ENCODE measurements around the gene DYNLL1. TPM values are rescaled to one million over a fixed set of nuclear protein-coding genes. Genes with fewer than 3 reads are reported as not detected.

The DYNLL1 gene
- total RNA-seq, 1 experiment from 2014 or later = 243 TPM

DNA sequence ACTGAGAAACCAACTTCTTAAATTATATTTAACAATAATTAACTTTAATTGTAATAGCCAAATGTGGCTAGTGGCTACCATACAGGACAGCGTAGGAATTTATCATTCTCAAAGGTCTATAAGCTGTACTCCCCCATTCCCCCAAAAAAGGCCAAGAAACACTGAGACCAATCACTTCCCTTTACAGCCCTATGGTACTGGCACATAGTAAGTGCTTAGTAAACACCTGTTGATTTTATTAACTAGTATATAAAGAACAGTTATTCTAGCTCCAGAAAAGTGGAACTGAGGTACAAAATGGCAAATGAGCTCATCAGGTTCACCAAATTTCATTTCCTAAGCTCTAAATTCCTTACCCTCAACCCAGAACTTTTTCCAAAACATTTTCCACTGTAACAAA lies 20.3 kb upstream of the DYNLL1 start:
- Histone ChIP-seq H3K4me2 (ENCODE audit: low read length) (no peak overlapping the region; the same call in 1 of the 2 replicates), H4K20me1 (ENCODE audit: insufficient read depth) (no peaks in the 10 kb centered on the region), H3K9me3 (ENCODE audit: control insufficient read depth in 1 of 2, insufficient read depth in 1 of 2, low read depth in 1 of 2, low read length in 2 of 2) (no peaks in the 10 kb centered on the region), H3K9ac (ENCODE audit: low read length) (no peak overlapping the region), H2AFZ (ENCODE audit: low read depth, low read length, poor library complexity, severe bottlenecking) (no peak overlapping the region), H3K79me2 (ENCODE audit: insufficient read depth, low read length) (peaks cover 12% of the 10 kb centered on the region; the same call in 1 of the 2 replicates), H3K4me3 (replicated peaks in 1 of 2; ENCODE audit: low read depth in 1 of 2, low read length in 2 of 2) (no peak overlapping the region), H3K4me1 (ENCODE audit: control insufficient read depth in 1 of 2, insufficient read depth in 2 of 2, low read length in 2 of 2) (peaks cover 39 to 57% of the 10 kb centered on the region in 2 experiments), H3K27ac (ENCODE audit: low read depth, low read length) (no peak overlapping the region), H3K36me3 (ENCODE audit: control insufficient read depth in 1 of 2, insufficient read depth in 2 of 2, low read length in 2 of 2) (no peaks in the 10 kb centered on the region), H3K27me3 (ENCODE audit: insufficient read depth, low read length) (no peaks in the 10 kb centered on the region), H3K9me2 (ENCODE audit: insufficient read depth) (no peaks in the 10 kb centered on the region)
- CTCF ChIA-PET = interaction anchor here (1.1 to 1.2 kb wide), 2 partner anchors 9 to 10 kb away, joined by 3 read pairs; no protein-coding TSS in a partner anchor
- RAD21 ChIA-PET (ENCODE audit: low non-redundant PET in 1 of 2, low total read pairs in 2 of 2, uncharacterized antibody in 2 of 2, unreplicated experiment in 2 of 2) = no interaction called here
- TF ChIP-seq CBX3 (IDR thresholded peaks at IDR 0.05; ENCODE audit: low read depth) (no peak), EGR1 (IDR thresholded peaks at IDR 0.05; ENCODE audit: low read depth) (no peak), CEBPB (IDR thresholded peaks at IDR 0.05; ENCODE audit: low read depth) (no peak), ELF1 (IDR thresholded peaks at IDR 0.05; ENCODE audit: borderline replicate concordance, low read depth) (no peak), FOSL1 (IDR thresholded peaks at IDR 0.05; ENCODE audit: low read depth) (no peak), RAD21 (IDR thresholded peaks at IDR 0.05; ENCODE audit: low read depth) (no peak), ZNF274 (IDR thresholded peaks at IDR 0.05; ENCODE audit: low read depth, low read length) (no peak), SIN3A (IDR thresholded peaks at IDR 0.05; ENCODE audit: low read depth) (no peak), POLR2A (IDR thresholded peaks at IDR 0.05; ENCODE audit: borderline replicate concordance, extremely low read depth, insufficient read depth, insufficient read length) (no peak), SP1 (IDR thresholded peaks at IDR 0.05; ENCODE audit: low read depth) (no peak), EZH2 (IDR thresholded peaks at IDR 0.05) (no peak), YY1 (IDR thresholded peaks at IDR 0.05; ENCODE audit: extremely low read depth, insufficient replicate concordance, low read depth, low read length) (no peak)
- TF ChIP-seq, protein P1, sequence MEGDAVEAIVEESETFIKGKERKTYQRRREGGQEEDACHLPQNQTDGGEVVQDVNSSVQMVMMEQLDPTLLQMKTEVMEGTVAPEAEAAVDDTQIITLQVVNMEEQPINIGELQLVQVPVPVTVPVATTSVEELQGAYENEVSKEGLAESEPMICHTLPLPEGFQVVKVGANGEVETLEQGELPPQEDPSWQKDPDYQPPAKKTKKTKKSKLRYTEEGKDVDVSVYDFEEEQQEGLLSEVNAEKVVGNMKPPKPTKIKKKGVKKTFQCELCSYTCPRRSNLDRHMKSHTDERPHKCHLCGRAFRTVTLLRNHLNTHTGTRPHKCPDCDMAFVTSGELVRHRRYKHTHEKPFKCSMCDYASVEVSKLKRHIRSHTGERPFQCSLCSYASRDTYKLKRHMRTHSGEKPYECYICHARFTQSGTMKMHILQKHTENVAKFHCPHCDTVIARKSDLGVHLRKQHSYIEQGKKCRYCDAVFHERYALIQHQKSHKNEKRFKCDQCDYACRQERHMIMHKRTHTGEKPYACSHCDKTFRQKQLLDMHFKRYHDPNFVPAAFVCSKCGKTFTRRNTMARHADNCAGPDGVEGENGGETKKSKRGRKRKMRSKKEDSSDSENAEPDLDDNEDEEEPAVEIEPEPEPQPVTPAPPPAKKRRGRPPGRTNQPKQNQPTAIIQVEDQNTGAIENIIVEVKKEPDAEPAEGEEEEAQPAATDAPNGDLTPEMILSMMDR (IDR thresholded peaks at IDR 0.05 in 2 of 3, conservative IDR thresholded peaks at IDR 0.05 in 1 of 3; ENCODE audit: borderline replicate concordance in 1 of 3, insufficient read depth in 1 of 3, low read depth in 2 of 3, low read length in 2 of 3) = no peak
- TF ChIP-seq, protein P2, sequence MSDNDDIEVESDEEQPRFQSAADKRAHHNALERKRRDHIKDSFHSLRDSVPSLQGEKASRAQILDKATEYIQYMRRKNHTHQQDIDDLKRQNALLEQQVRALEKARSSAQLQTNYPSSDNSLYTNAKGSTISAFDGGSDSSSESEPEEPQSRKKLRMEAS (IDR thresholded peaks at IDR 0.05) = no peak
- TF ChIP-seq, protein P3, sequence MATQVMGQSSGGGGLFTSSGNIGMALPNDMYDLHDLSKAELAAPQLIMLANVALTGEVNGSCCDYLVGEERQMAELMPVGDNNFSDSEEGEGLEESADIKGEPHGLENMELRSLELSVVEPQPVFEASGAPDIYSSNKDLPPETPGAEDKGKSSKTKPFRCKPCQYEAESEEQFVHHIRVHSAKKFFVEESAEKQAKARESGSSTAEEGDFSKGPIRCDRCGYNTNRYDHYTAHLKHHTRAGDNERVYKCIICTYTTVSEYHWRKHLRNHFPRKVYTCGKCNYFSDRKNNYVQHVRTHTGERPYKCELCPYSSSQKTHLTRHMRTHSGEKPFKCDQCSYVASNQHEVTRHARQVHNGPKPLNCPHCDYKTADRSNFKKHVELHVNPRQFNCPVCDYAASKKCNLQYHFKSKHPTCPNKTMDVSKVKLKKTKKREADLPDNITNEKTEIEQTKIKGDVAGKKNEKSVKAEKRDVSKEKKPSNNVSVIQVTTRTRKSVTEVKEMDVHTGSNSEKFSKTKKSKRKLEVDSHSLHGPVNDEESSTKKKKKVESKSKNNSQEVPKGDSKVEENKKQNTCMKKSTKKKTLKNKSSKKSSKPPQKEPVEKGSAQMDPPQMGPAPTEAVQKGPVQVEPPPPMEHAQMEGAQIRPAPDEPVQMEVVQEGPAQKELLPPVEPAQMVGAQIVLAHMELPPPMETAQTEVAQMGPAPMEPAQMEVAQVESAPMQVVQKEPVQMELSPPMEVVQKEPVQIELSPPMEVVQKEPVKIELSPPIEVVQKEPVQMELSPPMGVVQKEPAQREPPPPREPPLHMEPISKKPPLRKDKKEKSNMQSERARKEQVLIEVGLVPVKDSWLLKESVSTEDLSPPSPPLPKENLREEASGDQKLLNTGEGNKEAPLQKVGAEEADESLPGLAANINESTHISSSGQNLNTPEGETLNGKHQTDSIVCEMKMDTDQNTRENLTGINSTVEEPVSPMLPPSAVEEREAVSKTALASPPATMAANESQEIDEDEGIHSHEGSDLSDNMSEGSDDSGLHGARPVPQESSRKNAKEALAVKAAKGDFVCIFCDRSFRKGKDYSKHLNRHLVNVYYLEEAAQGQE (IDR thresholded peaks at IDR 0.05; ENCODE audit: low read depth) = no peak
- TF ChIP-seq, protein P4, sequence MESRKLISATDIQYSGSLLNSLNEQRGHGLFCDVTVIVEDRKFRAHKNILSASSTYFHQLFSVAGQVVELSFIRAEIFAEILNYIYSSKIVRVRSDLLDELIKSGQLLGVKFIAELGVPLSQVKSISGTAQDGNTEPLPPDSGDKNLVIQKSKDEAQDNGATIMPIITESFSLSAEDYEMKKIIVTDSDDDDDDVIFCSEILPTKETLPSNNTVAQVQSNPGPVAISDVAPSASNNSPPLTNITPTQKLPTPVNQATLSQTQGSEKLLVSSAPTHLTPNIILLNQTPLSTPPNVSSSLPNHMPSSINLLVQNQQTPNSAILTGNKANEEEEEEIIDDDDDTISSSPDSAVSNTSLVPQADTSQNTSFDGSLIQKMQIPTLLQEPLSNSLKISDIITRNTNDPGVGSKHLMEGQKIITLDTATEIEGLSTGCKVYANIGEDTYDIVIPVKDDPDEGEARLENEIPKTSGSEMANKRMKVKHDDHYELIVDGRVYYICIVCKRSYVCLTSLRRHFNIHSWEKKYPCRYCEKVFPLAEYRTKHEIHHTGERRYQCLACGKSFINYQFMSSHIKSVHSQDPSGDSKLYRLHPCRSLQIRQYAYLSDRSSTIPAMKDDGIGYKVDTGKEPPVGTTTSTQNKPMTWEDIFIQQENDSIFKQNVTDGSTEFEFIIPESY (IDR thresholded peaks at IDR 0.05; ENCODE audit: extremely low read depth, insufficient replicate concordance, low read length) = no peak
- DNase-seq (ENCODE audit: low read depth, low spot score) (no peak), ATAC-seq (no peak)
- intact Hi-C loops (cut with micrococcal nuclease) = no loop called here
- no TSS peak for BruUV-seq (replicated peaks)
- POLR2A ChIA-PET = interaction anchor here (3.4 kb wide), 1 partner anchor 20 kb away, joined by 18 read pairs; the partner anchor contains the start of gene DYNLL1
